NCI-H69 (cell line): ENCODE data around the gene ACTR6.
"Not testable (repeated sequence)": the region's sequence is repeated elsewhere in the genome, so short reads cannot be mapped to it uniquely, and the experiment has no call there.

ENCODE experiments used
- DNase-seq: peaks from one replicate; lab custom pipeline; 2025; lab: John Stamatoyannopoulos, UW

ACTR6 gene

DNA sequence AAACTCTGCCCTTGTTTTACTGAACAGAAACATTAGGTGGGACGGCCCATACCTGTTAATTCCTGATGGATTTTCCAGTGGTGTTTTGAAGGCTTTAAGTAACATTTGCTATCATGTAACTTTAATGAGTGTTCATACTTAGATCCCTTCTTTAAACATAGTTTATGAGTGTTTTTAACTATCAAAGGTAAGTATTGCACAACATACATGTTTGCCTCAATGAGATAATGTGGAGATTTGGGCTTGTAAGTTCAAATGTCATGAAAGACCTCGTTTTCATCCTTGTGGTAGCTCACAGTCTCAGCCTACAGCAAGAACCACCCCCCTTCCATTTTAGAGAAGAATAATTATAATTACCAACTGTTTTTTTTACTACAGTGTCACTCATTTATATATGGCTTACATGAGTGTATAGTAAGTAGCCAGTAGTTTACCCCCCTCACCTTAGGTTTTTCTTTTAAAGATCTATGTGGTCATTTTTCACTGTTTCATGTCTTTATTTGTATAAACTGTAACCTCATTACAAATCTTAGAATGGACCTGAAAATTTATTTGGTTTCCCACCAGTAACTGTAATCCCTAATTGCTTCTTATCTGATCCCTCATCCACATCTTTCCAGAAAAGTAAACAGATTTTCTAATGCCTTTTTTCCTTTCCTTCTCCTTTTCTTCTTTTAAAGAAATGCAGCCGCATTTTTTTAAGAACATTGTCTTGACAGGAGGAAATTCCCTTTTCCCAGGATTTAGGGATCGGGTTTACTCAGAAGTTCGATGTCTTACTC is 18.9 kb downstream of the ACTR6 start:
- DNase-seq = no peak

DNA sequence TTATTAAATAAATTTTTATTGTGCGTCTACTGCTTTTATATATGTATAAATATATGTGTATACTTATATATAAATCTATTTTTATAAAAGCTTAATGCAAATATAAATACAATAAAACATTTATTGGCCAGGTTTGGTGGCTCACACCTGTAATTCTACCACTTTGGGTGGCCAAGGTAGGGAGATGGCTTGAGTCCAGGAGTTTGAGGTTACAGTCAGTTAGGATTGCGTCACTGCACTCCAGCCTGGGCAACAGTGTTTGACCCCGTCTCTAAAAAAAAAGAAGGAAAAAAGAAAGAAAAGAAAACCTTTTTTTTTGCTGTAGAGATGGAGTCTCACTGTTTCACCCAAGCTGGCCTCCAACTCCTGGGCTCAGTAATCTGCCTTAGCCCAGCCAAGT is 20.9 kb downstream of the ACTR6 start:
- DNase-seq = no peak

DNA sequence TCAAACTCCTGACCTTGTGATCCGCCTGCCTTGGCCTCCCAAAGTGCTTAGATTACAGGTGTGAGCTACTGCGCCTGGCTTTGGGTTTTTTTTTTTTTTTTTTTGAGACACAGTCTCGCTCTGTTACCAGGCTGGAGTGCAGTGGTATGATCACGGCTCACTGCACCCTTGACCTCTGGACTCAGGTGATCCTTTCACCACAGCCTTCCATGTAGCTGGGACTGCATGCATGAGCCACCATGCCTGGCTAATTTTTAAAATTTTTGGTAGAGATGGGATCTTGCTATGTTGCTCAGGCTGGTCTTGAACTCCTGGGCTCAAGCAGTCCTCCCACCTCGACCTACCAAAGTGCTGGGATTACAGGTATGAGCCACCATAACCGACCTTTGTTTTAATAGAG is 21.6 kb downstream of the ACTR6 start:
- not testable (repeated sequence) for DNase-seq

DNA sequence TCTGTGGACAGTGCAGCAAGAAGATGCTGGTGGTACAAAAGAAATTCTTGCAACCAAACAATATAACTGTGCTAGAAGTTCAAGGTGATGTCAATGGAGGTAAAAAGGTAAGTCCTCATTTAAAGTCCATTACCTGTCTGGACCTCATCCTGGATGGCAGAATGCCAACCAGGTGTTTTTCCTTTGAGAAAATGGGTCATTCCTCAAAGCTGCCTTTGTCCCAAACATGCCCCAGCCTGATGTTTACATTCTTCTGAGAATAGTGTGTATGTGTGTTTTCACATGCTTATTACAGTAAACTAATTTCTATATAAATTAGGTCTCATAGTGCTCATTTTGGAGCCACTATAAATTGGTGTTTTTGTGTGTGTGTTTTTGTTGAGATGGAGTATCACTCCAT is 24.9 kb downstream of the ACTR6 start:
- peak; percentile 75 for DNase-seq

DNA sequence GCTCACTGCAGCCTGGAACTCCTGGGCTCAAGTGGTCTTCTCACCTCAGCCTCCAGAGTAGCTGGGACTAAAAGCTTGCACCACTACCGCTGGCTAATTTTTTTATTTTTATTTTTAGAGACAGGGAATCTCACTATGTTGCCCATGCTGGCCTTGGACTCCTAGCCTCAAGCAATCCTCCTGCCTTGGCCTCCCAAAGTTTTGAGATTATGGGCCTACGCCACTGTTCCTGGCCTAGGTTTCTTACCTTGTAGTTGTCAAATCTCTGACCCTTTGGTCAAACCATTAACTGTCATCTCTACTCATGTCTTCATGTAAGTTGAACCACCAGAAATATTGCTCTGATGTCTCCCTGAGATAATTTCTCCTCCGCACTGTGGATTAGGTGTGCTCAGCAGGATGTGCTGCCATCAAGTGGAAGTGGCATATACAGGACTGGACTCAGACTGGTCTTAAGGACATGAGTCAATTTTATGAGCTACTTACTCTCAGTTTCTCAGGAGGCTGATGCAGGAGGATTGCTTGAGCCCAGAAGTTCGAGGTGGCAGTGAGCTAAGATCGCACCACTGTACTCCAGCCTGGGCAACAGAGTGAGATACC is 28.5 kb downstream of the ACTR6 start:
- DNase-seq = peak; percentile 45

DNA sequence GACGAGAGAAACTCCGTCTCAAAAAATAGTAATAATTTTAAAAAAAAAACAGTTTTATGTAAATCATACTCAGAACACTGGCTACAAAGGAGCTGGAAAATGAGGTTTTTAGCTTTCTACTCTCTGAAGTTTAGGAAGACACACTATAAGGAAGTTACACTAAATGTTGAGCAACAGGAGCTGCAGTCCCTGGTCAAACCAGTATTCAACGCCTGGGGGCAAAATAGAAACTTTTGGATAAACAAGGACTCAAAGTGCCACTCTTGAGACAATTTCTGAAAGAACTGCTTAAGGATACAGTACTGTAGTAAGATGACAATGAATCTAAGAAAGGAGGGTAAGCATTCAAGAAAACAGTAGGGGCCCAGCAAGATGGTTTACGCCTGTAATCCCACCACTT is 29.3 kb downstream of the ACTR6 start:
- DNase-seq = no peak

DNA sequence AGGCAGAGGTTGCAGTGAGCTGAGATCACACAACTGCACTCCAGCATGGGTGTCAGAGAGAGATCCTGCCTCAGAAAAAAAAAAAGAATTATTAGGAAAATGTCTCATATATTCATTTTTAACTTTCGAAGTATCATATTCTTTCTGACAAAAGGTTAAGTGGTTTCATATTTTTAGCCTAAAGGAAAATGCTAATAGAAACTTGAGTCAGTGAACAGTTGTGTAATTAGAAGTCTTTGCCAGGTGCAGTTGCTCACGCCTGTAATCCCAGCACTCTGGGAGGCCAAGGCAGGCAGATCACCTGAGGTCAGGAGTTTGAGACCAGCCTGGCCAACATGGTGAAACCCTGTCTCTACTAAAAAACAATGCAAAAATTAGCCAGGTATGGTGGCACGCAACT is 31.3 kb downstream of the ACTR6 start:
- peak; percentile 28 for DNase-seq

DNA sequence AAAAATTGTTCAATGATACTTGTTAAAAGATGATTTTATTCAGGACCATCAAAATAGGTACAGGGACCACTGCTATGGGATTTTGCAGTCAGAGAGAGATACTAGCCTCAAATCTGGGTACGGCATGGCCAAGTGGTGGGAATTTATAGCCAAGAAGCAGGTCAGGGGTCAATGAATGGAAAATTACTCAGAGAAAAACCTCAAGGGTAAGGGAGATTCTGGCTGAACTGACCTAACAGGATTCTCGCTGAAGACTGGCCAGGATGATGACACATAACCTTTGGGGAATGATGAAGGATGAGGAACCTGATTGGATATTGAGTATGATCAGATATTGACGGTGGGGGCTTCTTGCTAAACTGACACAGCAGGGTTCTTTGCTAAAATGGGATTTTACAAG is 33.6 kb downstream of the ACTR6 start:
- no peak for DNase-seq

DNA sequence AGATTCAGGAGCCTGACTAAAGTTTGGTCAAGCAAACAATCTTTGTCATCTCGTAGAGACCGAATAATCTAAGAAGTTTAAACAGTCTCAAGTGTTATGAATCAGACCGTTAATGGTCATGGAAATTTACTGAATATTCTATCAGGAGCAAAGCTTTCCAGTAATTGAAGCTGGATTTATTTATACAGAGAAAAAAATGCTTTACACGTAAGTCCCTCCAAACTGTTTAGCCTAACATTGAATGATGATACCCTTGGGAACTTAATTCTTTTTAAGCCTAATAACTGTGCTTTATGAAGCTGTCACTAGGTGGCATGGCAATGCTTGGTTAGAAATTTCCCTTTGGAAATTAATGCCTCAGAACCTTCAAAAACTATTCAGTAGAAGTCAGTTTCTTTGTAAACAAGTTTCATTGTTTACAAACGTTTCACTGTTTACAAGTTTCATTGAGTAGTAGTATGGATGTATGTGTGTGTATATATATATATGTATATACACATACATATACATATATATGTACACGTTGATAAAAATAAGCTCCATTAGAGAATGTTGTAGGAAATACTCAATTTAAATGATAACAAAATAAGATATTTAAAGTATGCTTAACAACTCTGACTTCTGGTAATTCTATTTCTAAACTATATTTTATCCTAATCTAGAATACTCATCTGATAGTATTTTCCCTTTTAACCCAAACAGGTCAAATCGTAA is 34.1 kb downstream of the ACTR6 start:
- peak; percentile 76 for DNase-seq

DNA sequence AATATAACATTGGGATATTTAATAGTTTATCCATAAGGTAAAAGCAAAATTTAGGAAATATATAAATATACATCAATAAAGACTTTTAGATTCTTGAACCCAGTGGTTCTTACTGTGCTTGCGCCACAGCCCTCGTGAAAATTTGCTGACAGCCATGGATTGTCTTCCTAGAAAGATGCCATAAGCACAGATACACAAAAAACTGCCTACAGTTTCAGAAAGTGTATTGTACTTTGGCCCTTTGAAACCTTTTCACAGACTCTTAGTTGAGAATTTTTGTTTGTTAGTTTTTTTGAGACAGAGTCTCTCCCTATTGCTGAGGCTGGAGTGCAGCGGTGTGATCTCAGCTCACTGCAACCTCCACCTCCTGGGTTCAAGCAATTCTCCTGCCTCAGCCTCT is 38.2 kb downstream of the ACTR6 start:
- no peak for DNase-seq

DNA sequence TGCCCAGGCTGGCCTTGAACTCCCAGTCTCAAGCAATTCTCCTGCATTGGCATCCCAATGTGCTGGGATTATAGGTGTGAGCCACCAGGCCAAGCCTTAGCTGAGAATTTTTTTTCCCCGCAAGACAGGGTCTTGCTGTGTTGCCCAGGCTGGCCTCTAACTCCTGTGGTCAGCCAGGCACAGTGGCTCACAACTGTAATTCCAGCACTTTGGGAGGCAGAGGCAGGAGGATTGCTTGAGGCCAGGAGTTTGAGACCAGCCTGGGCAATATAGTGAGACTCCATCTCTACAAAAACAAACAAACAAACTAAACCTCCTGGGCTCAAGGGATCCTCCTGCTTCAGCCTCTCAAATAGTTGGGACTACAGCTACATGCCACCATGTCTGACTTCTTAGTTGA is 39.0 kb downstream of the ACTR6 start:
- DNase-seq = no peak

DNA sequence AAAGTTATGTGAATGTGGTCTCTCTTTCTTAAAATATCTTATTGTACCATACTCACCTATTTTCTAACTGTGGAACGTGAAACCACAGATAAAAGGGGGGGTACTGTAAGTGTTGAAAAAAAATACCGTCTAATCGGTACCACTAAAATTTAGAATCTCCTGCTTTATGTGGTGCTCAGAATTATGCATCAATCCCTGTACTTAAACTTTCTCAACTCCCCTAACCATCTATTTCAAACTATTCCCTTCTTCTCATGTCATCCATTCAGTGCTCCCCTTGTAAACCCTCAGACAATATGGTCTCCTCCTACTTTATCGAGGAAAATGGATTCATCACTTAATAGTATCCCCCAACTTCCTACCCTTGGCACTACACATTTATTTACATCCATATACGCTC is 42.5 kb downstream of the ACTR6 start:
- DNase-seq = no peak

DNA sequence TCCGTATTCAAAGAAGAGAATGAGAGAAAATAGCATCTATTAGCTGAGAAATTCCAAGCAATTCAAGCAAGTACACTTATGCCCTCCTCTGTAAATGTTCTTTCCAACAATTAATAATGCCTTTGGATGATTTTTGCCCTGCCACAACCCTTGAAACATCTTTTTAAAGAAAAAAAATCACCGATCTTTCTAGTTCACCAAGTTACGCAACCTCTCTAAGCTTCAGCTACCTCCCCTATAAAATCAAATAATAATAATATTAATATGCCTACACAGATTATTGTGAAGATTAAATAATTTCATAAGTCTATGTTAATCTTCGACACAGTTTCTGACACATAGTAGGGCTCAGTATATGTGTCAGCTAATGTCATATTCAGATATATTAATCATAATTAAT is 47.1 kb downstream of the ACTR6 start:
- no peak for DNase-seq

DNA sequence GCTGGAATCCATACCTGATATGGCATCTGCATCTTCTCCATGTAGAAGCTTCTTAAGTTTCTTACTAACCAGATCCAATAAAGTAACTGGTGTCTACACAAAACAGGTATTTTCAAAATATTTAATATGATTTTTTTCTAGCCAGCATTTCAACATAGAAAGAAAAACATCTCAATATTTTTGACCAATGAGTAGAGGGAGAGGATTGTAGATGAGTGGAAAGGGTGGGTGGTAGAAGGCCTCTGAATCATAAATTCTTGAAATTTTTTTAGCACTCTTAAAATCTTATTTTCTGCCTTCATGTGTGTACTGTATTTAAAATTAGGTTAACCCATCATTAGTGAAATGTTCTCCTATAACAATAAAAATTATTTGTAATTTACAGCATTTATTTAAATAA is 48.3 kb downstream of the ACTR6 start:
- DNase-seq = no peak

DNA sequence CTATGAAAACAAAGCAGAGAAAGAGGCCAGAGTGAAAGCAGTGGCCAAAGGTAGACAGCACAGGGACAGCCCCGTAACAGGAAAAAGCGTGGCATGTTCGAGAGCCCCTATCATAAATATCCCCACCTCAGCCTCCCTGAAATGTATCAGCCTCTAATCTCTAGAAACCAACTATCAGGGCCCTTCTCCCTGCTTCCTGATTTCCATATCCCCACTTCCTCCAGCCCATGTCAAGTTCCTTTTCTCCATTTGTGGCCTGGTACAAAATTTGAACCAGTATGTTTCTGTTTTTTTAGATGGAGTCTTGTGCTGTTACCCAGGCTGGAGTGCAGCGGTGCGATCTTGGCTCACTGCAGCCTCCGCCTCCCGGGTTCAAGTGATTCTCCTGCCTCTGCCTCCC is 49.3 kb downstream of the ACTR6 start:
- no peak for DNase-seq

DNA sequence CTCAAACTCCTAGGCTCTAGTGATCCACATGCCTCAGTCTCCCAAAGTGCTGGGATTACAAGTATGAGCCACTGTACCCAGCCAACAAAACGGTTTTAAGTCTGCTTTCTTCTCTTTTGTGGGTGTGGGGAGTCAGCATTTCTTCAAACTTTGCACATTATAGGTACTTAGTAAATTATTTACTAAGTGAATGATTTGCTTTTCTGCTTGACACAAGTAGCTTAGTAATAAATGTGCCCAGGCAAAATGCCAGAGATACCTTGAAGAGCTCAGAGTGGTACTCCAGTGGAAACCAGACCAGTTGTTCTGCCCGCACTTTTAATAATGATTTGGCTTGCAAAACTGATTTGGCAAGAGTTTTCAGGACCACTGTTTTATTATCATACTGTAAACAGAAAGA is 51.3 kb downstream of the ACTR6 start:
- DNase-seq = no peak

DNA sequence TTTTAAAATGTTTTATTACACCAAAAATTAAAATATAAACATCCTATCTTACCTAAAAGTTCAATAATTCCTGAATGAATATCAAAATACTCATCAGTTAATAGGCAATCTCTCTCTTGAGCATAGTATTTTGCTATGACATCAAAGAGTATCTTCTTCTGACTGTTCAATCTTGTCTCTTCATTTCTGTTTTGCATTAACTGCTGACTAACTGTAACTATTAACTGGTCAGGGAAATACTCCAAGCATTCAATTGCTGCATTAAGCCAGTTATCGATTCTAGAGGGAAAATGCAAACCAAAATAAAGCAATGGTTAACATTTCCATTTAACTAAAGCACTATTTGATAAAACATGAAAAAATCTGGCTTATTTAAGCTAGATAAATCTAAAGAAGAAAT is 52.8 kb downstream of the ACTR6 start:
- no peak for DNase-seq

DNA sequence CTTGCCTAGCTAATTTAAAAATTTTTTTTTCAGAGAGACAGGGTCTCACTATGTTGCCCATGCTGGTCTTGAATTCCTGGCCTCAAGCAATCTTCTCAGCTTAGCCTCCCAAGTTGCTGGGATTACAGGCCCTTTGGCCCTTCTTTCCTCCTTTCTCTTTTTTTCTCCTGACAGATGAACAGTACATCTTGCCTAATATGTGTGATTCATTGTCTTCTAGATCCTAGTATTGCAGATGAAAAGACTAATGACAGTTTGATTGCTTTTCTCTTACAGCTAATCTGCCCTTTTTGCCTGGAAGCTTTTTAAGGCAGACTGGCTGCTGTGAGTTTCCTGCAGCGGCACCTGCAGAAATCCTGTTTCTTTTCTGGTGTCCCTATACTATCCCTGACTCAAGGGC is 54.3 kb downstream of the ACTR6 start:
- DNase-seq = no peak

DNA sequence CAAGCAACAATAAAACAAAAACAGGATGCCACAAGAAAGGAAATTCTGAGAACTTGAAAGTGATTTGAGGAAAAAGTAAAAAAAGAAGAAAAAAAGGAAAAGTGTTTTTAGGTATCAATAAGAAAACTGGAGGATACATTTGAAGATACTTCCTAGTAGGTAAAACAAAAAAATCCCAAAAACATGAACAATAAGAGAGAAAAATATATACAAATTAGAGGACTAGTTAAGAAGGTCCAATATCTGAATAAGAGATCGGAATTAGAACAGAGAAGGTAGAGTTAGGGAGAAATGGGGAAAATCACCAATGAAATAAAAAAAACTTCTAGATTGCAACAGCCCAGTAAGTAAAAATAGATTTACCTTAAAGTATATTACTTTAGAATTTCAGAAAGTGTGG is 57.5 kb downstream of the ACTR6 start:
- DNase-seq = no peak

DNA sequence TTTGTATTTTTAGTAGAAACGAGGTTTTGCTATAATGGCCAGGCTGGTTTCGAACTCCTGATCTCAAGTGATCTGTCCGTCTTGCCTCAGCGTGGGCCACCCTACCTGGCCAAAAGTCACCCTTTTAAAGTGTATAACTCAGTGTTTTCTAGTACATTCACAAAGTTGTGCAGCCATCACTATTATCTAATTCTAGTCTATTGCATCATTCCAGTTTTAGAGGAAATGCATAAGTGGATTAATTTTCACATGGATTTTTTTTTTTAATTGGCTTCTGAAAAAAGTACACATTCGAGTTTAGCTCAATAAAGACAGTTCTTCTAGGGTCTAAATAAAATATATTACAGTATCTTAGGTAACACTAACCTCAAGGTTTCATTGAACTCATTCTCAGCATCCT is 62.5 kb downstream of the ACTR6 start:
- DNase-seq = no peak

DNA sequence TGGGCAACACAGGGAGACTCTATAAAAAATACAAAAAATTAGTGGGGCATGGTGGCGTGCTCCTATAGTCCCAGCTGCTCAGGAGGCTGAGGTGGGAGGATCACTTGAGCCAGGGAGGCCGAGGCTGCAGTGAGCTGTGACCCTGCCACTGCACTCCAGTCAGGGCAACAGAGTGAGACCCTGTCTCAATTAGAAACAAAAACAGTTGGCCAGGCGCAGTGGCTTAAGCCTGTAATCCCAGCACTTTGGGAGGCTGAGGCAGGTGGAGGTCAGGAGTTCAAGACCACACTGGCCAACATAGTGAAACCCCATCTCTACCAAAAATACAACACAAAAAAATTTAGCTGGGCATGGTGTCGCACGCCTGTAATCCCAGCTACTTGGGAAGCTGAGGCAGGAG is 64.5 kb downstream of the ACTR6 start:
- not testable (repeated sequence) for DNase-seq

DNA sequence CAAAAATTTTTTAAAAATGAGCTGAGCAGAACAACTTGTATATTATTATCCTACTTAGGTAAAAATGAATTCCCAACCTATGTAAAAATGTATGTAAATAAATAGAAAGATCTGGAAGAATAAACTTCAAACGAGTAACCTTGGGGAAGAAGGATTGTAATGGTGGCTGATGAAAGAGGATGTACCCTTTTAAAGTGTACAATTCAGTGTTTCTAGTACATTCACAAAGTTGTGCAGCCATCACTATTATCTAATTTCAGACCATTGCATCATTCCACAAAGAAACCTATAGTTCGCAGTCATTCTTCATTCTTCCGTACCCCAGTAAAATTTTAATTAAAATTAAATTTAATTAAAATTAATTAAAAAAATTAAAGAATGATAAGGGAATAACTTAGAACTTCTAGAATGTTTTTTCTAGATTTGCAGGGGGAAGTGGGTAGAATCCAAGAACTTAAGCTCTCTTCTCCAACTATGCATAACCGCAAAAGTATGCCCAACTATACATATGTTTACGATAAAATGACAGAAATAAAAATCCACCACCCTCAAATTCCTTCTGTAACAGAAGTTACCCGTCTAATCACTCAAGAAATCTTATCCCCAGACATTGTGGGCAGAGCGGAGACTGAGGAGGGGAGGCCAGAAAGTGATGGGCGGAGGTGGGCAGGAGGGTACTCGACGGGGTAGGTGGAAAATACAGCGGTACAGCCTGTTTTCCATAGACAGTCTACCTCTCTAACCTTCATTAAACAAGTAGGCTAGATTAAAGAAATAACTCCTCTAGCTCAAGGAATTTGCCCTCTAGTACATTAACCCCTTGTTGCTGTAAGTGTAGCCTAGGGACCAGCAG is 65.3 kb downstream of the ACTR6 start:
- DNase-seq = peak; percentile 29

DNA sequence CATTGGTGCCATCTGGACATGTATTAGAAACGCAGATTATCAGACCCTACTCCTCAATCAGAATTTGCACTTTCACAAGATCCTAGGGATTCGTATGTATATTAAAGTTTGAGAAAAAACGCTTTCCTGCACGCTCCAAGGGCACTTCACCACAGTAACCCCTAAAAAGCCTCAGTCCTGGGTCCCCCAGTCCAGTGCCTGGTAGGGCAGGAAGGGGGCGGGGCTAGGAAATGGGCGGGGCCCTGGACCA is 65.9 kb downstream of the ACTR6 start:
- DNase-seq = no peak
